ENCODE data around the gene BBOX1.

DNA sequence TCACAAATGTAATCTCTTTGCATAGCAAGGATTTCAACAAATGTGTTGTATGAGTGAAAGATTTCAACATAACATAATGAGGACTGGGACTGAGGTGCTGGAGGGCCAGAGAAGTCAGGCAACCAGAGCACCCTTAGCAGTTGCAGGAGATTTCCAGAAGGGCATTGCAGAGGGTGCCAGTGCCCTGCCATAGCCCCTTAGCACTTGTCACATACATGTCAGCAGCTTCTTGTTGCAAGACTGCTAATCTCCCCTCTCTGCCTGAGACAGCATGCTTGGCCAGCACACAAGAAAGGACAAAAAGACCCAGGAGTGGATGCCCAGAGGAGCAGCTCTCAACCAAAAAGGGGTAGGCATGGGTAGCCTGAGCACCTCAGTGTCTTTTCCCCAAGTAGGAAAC is 43.2 kb downstream of the BBOX1 start:
- TF ChIP-seq POLR2A (IDR thresholded peaks at IDR 0.05): no peak
- TF ChIP-seq, protein P1, sequence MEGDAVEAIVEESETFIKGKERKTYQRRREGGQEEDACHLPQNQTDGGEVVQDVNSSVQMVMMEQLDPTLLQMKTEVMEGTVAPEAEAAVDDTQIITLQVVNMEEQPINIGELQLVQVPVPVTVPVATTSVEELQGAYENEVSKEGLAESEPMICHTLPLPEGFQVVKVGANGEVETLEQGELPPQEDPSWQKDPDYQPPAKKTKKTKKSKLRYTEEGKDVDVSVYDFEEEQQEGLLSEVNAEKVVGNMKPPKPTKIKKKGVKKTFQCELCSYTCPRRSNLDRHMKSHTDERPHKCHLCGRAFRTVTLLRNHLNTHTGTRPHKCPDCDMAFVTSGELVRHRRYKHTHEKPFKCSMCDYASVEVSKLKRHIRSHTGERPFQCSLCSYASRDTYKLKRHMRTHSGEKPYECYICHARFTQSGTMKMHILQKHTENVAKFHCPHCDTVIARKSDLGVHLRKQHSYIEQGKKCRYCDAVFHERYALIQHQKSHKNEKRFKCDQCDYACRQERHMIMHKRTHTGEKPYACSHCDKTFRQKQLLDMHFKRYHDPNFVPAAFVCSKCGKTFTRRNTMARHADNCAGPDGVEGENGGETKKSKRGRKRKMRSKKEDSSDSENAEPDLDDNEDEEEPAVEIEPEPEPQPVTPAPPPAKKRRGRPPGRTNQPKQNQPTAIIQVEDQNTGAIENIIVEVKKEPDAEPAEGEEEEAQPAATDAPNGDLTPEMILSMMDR (IDR thresholded peaks at IDR 0.05): no peak

Measured in thyroid gland (tissue), 4 donors.